HG03342 (cell line): ENCODE measurements around the gene PPFIBP1.
"Not testable (repeated sequence)": the region's sequence is repeated elsewhere in the genome, so short reads cannot be mapped to it uniquely, and the experiment has no call there.

Experiments used
- ATAC-seq: cut with Tn5 transposase; IDR thresholded peaks from one replicate; pipeline ENCODE4 v1.9.1; 2021; ENCODE audit warnings: mild to moderate bottlenecking, moderate library complexity; ENCODE audit not compliant: unreplicated experiment

Gene PPFIBP1

GRCh38 chr12:27561535-27562350 lies 37.7 kb downstream of the PPFIBP1 start:
- no peak for ATAC-seq

DNA sequence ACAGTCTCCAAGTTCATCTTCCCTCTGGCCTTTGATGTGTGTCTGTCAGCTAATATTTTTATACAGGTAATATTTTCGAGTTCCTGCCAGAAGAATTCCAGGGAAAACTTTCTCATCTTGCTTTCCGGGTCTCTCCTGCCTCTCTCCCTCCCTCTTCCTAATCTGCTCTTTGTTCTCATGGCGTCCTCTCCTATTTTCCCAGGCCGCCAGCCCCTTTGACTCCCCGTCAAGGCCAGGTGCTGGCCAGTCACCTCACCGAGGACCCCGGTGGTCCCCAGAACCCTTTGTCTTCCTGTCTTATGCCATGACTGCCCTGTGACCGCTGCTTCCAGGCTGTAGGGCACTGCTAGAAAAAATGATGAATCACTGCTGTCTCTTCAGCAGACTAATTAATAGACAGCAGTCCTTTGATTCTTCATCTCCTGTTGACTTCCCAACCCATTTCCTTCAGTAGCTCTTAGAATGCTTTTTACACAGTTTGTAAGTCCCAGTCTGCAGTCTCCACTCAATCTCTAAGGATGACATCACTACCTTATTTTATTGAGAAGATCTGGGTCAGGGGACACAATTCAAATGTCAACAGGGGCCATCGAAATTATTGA lies 40.7 kb downstream of the PPFIBP1 start:
- no peak for ATAC-seq

- no peak for ATAC-seq
These were observed 42.2 kb downstream of the PPFIBP1 start for GRCh38 chr12:27566159-27566558.

- no peak for ATAC-seq
These were observed 42.6 kb downstream of the PPFIBP1 start for GRCh38 chr12:27566626-27567025.

GRCh38 chr12:27571463-27571862 lies 47.5 kb downstream of the PPFIBP1 start:
- no peak for ATAC-seq

- no peak for ATAC-seq
These were observed 48.7 kb downstream of the PPFIBP1 start for GRCh38 chr12:27572486-27573255.

GRCh38 chr12:27573972-27574371 lies 50.0 kb downstream of the PPFIBP1 start:
- no peak for ATAC-seq

DNA sequence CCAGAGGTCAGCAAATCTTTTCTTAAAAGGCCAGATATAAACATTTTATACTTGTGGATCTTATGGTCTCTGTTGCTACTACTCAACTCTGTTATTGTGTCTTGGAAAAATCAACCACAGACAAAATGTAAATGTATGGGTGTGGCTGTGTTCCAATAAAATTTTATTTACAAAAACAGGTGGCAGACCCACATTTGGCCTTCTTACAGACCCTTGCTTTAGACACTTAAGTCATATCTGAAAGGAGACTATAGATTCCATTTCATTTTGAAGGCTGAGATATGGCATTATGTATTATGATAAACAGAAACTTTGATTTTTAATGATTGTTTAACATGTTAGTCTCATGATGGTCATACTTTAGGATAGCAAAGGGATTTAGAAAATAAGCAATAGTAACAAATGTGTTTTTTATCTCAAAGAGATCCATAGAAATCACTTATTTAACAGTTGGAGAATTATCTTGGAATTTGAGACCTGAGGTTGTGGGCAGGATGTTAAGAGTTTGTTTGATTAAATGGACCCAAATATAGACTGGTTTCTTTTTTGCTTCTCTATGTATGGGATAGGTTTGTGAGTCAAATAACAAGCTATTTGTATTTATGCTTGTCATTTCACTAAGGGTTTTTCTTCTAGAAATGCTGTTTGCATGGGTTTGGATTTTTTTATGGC lies 51.2 kb downstream of the PPFIBP1 start:
- ATAC-seq: no peak

GRCh38 chr12:27575762-27576118 lies 51.7 kb downstream of the PPFIBP1 start:
- no peak for ATAC-seq

DNA sequence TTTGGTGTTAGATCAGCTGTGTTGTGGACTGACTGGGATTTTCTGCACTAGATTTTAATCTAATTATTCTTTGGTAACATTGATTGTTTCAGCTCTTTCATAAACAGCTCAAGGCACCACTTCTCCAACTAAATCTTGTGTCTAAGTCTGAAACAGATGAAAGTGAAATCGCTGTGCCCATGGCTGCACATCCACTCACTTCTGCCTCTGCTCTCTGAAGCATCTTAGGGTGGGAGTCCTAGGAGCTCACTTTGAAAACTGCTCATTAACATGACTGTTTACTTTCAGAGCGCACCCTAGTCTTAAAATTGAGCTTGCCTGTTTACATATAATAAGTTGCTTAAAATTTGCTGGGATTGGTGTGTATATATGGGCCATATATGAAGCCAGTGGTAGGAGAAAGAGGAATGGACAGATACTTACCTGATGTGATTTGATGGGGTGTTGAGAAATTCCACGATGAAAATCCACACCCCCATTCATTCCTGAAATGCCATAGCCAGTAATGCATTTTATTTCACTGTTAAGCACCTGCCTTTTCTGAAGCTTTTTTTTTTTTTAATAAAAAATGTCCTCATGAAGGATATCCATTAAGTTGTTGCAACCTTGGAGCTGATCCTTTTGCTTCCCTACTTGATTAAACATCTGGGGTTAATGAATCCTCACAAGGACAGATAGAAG lies 52.8 kb downstream of the PPFIBP1 start:
- peak; percentile 71 for ATAC-seq

DNA sequence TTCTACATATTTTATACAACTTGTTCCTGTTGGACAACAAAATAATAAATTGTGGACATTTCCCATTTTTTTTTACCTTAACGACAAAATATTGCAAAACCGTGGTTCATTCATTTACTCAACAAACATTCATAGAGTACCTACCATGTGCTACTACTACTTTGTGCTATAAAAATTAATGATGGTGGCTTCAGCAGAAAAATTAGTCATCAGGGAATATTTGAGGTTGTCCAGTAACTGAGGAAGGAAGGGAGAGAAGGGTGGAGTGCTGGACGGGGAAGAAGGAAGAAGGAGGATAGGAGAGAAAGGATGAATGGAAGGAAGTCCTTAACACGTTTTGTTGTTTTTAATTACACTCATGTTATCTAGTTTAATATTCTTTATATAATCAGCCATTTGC lies 53.7 kb downstream of the PPFIBP1 start:
- no peak for ATAC-seq

- ATAC-seq: no peak
These were observed 54.8 kb downstream of the PPFIBP1 start for GRCh38 chr12:27578689-27579372.

- ATAC-seq: no peak
These were observed 56.7 kb downstream of the PPFIBP1 start for GRCh38 chr12:27580561-27581330.

DNA sequence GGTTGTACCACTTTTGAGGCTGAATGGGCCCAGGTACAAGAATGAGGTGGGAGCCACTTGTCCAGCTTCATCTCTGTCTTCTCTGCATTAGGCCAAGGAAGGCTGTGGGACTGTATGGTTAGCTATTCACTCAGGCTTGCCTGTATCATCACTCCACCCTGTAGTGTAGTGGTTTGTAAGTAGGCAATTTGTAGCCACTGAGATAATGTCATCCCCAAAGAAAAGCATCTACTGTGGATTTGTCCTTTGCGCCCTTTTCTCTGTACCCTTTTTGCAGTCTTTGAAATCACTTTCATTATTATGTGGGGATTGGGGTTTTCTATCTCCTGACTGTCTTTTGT lies 57.3 kb downstream of the PPFIBP1 start:
- ATAC-seq: not testable (repeated sequence)

GRCh38 chr12:27581833-27582232 lies 57.8 kb downstream of the PPFIBP1 start:
- not testable (repeated sequence) for ATAC-seq

DNA sequence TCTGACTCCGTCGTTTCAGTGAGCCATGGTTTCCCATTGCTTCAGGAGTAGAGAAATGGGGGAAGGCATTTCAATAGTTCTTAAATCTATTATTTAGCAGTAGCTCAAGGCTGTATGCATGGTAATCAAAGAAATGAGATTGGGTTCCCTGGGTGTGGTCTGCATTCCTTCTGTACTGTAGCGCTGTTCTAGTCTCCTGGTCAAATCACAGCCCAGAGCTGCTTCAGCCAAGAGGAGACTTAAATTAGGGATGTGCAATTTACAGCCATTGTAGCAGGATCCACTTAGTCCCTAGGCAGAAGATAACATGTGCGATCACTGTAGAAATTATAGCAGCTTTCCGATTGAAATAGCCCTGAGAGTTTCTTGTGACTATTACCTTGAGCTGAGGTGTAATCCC lies 58.4 kb downstream of the PPFIBP1 start:
- not testable (repeated sequence) for ATAC-seq

- ATAC-seq: no peak
These were observed 59.2 kb downstream of the PPFIBP1 start for GRCh38 chr12:27583057-27583797.

- no peak for ATAC-seq
These were observed 60.0 kb downstream of the PPFIBP1 start for GRCh38 chr12:27583981-27584380.

DNA sequence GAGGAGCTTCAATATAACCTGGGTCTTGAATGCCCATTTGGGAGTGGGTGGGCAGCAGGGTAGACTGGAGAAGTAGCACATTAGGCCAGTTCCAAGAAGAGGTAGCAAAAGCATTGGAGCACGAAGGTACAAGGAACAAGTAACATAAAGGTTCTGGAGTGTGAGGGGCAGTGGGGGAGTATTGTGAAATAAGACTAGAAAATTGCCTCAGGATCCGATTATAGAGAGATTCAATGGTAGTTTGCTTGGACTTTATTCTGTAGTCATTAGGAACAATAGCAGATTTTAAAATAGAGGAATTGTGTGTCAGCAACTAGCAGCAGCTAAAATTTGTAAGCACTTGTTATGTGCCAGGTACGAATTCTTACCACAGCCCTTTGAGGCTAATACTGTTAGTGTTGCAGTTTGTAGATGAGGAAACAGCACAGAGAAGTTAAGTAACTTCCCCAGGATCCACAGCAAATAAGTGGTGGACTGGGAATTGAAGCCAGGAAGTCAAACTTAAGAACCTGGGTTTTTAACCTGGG lies 61.8 kb downstream of the PPFIBP1 start:
- ATAC-seq: no peak
